IMR-90 (cell line): Measurements from ENCODE around the gene CHD9.

Experiments used
- MAFK ChIP-seq: IDR thresholded peaks from 2 replicates; pipeline ENCODE4 v1.6.1; 2012; ENCODE audit warnings: low read depth, low read length, improper control_type of control experiment
- POLR2A ChIP-seq: IDR thresholded peaks from 2 replicates; pipeline ENCODE4 v1.6.1; 2012; ENCODE audit warnings: mild to moderate bottlenecking, low read depth, low read length
- TF ChIP-seq, protein P1 (sequence below): conservative IDR thresholded peaks from 2 replicates; pipeline ENCODE4 v1.5.1; 2012; ENCODE audit warnings: mild to moderate bottlenecking, low read depth, low read length, improper control_type of control experiment
- TF ChIP-seq, protein P2 (sequence below): fragments of 150-350 bp; IDR thresholded peaks from 2 replicates; pipeline ENCODE4 v1.6.1; 2016; ENCODE audit warnings: low read depth, mild to moderate bottlenecking, low read length, moderate library complexity, borderline replicate concordance
- TF ChIP-seq, protein P3 (sequence below): fragments of 150-350 bp; IDR thresholded peaks from 2 replicates; pipeline ENCODE4 v1.6.1; 2017; ENCODE audit warnings: mild to moderate bottlenecking, antibody characterized with exemption, low read length, low read depth

DNA sequence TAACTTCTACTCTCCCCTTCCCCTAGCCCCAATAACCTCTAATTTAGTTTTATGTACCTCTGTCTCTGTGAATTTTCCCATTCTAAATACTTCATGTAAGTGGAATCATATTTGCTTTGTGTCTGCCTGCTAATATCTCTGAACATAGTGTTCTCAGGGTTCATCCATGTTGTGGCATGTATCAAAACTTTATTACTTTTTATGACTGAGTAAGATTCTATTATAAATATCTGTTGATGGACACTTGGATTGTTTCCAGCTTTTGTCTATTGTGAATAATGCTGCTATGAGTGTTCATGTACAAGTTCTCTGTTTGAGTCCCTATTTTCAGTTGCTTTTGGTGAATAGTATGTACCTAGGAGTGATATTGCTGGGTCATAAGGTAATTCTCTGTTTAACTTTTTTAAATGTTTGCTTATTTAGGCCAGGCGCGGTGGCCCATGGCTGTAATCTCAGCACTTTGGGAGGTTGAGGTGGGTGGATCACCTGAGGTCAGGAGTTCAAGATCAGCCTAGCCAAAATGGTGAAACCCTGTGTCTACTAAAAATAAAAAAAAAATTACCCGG lies 92.8 kb downstream of the CHD9 start:
- TF ChIP-seq, protein P1, sequence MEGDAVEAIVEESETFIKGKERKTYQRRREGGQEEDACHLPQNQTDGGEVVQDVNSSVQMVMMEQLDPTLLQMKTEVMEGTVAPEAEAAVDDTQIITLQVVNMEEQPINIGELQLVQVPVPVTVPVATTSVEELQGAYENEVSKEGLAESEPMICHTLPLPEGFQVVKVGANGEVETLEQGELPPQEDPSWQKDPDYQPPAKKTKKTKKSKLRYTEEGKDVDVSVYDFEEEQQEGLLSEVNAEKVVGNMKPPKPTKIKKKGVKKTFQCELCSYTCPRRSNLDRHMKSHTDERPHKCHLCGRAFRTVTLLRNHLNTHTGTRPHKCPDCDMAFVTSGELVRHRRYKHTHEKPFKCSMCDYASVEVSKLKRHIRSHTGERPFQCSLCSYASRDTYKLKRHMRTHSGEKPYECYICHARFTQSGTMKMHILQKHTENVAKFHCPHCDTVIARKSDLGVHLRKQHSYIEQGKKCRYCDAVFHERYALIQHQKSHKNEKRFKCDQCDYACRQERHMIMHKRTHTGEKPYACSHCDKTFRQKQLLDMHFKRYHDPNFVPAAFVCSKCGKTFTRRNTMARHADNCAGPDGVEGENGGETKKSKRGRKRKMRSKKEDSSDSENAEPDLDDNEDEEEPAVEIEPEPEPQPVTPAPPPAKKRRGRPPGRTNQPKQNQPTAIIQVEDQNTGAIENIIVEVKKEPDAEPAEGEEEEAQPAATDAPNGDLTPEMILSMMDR: no peak
- no peak for TF ChIP-seq POLR2A
- TF ChIP-seq MAFK: no peak
- TF ChIP-seq, protein P2, sequence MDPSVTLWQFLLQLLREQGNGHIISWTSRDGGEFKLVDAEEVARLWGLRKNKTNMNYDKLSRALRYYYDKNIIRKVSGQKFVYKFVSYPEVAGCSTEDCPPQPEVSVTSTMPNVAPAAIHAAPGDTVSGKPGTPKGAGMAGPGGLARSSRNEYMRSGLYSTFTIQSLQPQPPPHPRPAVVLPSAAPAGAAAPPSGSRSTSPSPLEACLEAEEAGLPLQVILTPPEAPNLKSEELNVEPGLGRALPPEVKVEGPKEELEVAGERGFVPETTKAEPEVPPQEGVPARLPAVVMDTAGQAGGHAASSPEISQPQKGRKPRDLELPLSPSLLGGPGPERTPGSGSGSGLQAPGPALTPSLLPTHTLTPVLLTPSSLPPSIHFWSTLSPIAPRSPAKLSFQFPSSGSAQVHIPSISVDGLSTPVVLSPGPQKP: no peak
- TF ChIP-seq, protein P3, sequence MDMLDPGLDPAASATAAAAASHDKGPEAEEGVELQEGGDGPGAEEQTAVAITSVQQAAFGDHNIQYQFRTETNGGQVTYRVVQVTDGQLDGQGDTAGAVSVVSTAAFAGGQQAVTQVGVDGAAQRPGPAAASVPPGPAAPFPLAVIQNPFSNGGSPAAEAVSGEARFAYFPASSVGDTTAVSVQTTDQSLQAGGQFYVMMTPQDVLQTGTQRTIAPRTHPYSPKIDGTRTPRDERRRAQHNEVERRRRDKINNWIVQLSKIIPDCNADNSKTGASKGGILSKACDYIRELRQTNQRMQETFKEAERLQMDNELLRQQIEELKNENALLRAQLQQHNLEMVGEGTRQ: no peak
